Activated T-helper 1 cell treated with anti-CD3 and anti-CD28 coated beads, Interleukin-12 subunit alpha, Interleukin-12 subunit beta, Interleukin-2, Interleukin-4 antibody, amounts not matched to agents 30 ng/mL and 10 ng/mL and 1 ng/mL, durations not matched to agents 14 hours and 24 hours and 36 hours (primary cell): Measurements from ENCODE around the gene XK. TPM values are rescaled to one million over a fixed set of nuclear protein-coding genes. Genes with fewer than 3 reads are reported as not detected.

ENCODE experiments used
- DNase-seq: peaks from one replicate; pipeline ENCODE4 v3.0.0; 2021; ENCODE audit warnings: low spot score
- H3K27ac Mint-ChIP-seq: one replicate; pipeline ENCODE4 v1.8.0; 2021; ENCODE audit warnings: mild to moderate bottlenecking, mixed read lengths
- H3K27me3 Mint-ChIP-seq: one replicate; pipeline ENCODE4 v1.8.0; 2022; ENCODE audit warnings: mild to moderate bottlenecking, moderate library complexity, mixed read lengths; ENCODE audit not compliant: insufficient read depth
- H3K36me3 Mint-ChIP-seq: one replicate; pipeline ENCODE4 v1.8.0; 2021; ENCODE audit warnings: low read depth, mixed read lengths
- H3K4me1 Mint-ChIP-seq: one replicate; pipeline ENCODE4 v1.8.0; 2021; ENCODE audit warnings: low read depth, mixed read lengths
- H3K4me3 Mint-ChIP-seq: one replicate; pipeline ENCODE4 v1.8.0; 2021; ENCODE audit warnings: mild to moderate bottlenecking, moderate library complexity, mixed read lengths
- H3K9me3 Mint-ChIP-seq: one replicate; pipeline ENCODE4 v1.8.0; 2021; ENCODE audit warnings: mixed read lengths
- intact Hi-C: fragments of 100-400 bp; cut with micrococcal nuclease; formaldehyde crosslinking; loops from one replicate; pipeline ENCODE4 v1.15.1; 2024
- total RNA-seq: library from RNA; stranded (reverse); gene quantifications from 2 replicates; pipeline ENCODE4 v1.2.3, GENCODE V29; 2022

Gene XK
- total RNA-seq, 1 donor from 2014 or later, result 0.39 TPM

GRCh38 chrX:37686996-37687395, 1.4 kb downstream of the XK start:
- intact Hi-C loops, result loop anchor here (5.0 kb wide), 1 partner anchor 60 kb away; no protein-coding TSS in a partner anchor
- Mint-ChIP-seq H3K4me3 (no peak overlapping the region), H3K9me3 (no peaks in the 10 kb centered on the region), H3K27me3 (peaks cover 2% of the 10 kb centered on the region), H3K36me3 (no peaks in the 10 kb centered on the region), H3K27ac (no peak overlapping the region), H3K4me1 (no peaks in the 10 kb centered on the region)
- DNase-seq, result no peak

GRCh38 chrX:37690119-37690518, 4.5 kb downstream of the XK start:
- no peak for DNase-seq
- Mint-ChIP-seq H3K36me3 (no peaks in the 10 kb centered on the region), H3K4me3 (no peak overlapping the region), H3K27ac (no peak overlapping the region), H3K4me1 (no peaks in the 10 kb centered on the region), H3K27me3 (no peaks in the 10 kb centered on the region), H3K9me3 (no peaks in the 10 kb centered on the region)
- intact Hi-C loops, result no loop called here

DNA sequence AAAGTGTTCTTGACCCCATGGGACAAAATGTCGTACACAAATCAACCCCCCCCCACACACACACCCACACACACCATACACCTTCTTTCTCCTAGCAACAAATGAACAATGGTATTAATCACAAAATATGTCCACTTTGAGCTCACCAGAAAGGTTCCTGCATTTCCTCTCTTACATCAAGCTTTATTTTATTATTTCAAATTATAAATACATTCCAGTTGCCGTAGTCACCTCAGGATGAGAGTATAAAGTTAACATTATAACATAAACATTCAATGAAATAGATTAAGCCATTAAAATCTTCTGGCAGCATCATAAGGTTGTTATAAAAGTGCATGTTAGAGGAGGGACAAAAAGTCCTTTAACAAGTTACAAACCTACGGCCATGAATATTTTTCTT, 7.3 kb downstream of the XK start:
- H3K4me1 Mint-ChIP-seq, result no peaks in the 10 kb centered on the region
- intact Hi-C loops, result no loop called here
- H3K27me3 Mint-ChIP-seq, result no peaks in the 10 kb centered on the region
- H3K27ac Mint-ChIP-seq, result no peak overlapping the region
- no peak overlapping the region for H3K4me3 Mint-ChIP-seq
- DNase-seq, result no peak
- H3K36me3 Mint-ChIP-seq, result no peaks in the 10 kb centered on the region
- H3K9me3 Mint-ChIP-seq, result no peaks in the 10 kb centered on the region

GRCh38 chrX:37697169-37697760, 11.7 kb downstream of the XK start:
- Mint-ChIP-seq H3K9me3 (no peaks in the 10 kb centered on the region), H3K4me1 (no peaks in the 10 kb centered on the region), H3K27me3 (no peaks in the 10 kb centered on the region), H3K4me3 (no peak overlapping the region), H3K27ac (no peak overlapping the region), H3K36me3 (no peaks in the 10 kb centered on the region)
- DNase-seq, result no peak
- intact Hi-C loops, result no loop called here

DNA sequence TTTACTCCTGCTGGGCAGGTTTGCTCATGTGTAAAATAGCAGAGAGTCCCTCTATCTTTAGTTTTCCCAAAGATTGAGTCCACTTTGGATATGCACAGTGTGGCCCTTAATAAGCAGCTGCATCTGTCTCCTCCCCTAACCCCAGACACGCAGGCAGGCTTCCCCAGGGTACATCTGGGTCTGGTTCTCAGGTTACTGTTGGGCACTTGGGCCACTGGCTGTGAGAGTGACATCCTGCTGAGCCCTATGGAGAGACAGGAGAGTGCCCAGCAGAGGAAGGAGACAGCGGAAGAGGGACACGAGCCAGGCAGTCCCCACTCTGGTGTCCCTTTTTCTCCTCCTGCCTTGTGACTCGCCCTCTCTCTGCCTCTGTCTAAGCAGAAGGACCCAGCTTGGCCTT, 16.0 kb downstream of the XK start:
- Mint-ChIP-seq H3K27ac (no peak overlapping the region), H3K27me3 (no peaks in the 10 kb centered on the region), H3K4me1 (no peaks in the 10 kb centered on the region), H3K9me3 (no peaks in the 10 kb centered on the region), H3K4me3 (no peak overlapping the region), H3K36me3 (no peaks in the 10 kb centered on the region)
- DNase-seq, result no peak
- intact Hi-C loops, result no loop called here

DNA sequence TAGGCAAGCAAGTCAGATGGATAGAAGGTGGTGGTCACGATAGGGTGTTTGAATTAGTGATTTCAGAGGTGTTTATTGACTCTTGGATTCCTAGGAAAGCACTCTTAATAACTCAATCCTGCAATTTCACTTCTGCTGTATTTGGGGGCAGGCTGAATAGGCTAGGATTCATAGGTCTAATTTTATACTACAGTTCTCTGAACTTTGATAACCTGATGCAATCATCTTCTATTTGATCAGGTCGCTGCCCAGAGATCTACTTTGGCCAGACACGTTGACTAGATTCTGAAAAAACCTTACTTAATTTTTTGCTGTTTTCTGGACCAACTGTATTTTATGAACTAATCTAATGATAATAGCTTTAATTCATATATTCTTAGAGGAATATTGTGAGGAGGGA, 26.4 kb downstream of the XK start:
- intact Hi-C loops, result no loop called here
- Mint-ChIP-seq H3K27me3 (no peaks in the 10 kb centered on the region), H3K4me3 (no peak overlapping the region), H3K9me3 (no peaks in the 10 kb centered on the region), H3K4me1 (peaks cover 7% of the 10 kb centered on the region), H3K27ac (no peak overlapping the region), H3K36me3 (no peaks in the 10 kb centered on the region)
- DNase-seq, result no peak

GRCh38 chrX:37712458-37712857, 26.9 kb downstream of the XK start:
- DNase-seq, result no peak
- intact Hi-C loops, result no loop called here
- Mint-ChIP-seq H3K4me3 (no peak overlapping the region), H3K9me3 (no peaks in the 10 kb centered on the region), H3K36me3 (no peaks in the 10 kb centered on the region), H3K27ac (no peak overlapping the region), H3K27me3 (no peaks in the 10 kb centered on the region), H3K4me1 (peaks cover 7% of the 10 kb centered on the region)

- no peaks in the 10 kb centered on the region for H3K36me3 Mint-ChIP-seq
- no peak overlapping the region for H3K4me3 Mint-ChIP-seq
- intact Hi-C loops, result no loop called here
- H3K4me1 Mint-ChIP-seq, result peaks cover 7% of the 10 kb centered on the region
- H3K9me3 Mint-ChIP-seq, result peaks cover 8% of the 10 kb centered on the region
- no peak overlapping the region for H3K27ac Mint-ChIP-seq
- DNase-seq, result no peak
- peaks cover 2% of the 10 kb centered on the region for H3K27me3 Mint-ChIP-seq
Observed at GRCh38 chrX:37714479-37714878, 28.9 kb downstream of the XK start.

- DNase-seq, result no peak
- H3K4me3 Mint-ChIP-seq, result no peak overlapping the region
- peaks cover 2% of the 10 kb centered on the region for H3K27me3 Mint-ChIP-seq
- H3K9me3 Mint-ChIP-seq, result peaks cover 8% of the 10 kb centered on the region
- no peaks in the 10 kb centered on the region for H3K36me3 Mint-ChIP-seq
- H3K27ac Mint-ChIP-seq, result no peak overlapping the region
- peaks cover 7% of the 10 kb centered on the region for H3K4me1 Mint-ChIP-seq
- intact Hi-C loops, result no loop called here
Observed at GRCh38 chrX:37716602-37717001, 31.0 kb downstream of the XK start.

DNA sequence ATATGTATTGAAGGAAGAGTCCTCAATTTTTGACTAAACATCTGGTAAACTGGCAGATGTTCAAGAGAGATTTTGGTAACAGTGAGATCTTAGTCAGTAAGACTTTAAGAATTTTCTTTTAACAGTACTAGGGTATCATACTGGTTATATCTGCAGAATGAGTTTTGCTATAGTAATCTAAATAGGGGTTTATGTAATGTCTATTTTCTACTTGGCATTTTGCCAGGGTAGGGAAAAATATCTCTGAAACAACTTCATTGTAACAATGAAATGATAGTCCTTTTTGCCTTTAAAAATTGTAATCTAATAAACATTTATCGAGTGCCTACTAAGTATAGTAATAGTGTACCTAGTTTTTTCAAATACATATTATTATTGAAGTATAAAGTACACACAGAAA, 32.1 kb downstream of the XK start:
- Mint-ChIP-seq H3K4me1 (peaks cover under 1% of the 10 kb centered on the region), H3K36me3 (no peaks in the 10 kb centered on the region), H3K27me3 (peaks cover 4% of the 10 kb centered on the region), H3K27ac (no peak overlapping the region), H3K4me3 (no peak overlapping the region), H3K9me3 (peaks cover 8% of the 10 kb centered on the region)
- no peak for DNase-seq
- intact Hi-C loops, result no loop called here

DNA sequence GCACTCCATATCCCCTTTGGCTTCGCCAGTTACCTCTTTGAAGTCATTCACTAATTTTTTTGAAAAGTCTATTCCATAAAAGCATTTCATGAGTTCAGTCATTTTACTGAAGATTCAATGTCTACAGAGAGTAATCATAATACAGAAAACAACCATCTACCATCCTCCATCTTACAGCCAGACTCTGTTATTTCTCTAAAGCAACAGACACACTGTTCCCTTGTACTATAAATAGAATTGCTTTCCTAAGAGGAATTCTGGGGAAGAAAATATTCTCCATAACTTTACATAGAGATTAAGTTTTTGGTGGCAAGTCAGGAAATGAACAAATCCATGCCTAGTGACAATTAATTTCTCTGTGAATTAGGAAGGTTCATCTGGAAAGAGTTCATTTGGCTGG, 37.0 kb downstream of the XK start:
- Mint-ChIP-seq H3K4me1 (no peaks in the 10 kb centered on the region), H3K27me3 (peaks cover 8% of the 10 kb centered on the region), H3K36me3 (no peaks in the 10 kb centered on the region), H3K4me3 (no peak overlapping the region), H3K27ac (no peak overlapping the region), H3K9me3 (peaks cover 8% of the 10 kb centered on the region)
- DNase-seq, result no peak
- intact Hi-C loops, result no loop called here

DNA sequence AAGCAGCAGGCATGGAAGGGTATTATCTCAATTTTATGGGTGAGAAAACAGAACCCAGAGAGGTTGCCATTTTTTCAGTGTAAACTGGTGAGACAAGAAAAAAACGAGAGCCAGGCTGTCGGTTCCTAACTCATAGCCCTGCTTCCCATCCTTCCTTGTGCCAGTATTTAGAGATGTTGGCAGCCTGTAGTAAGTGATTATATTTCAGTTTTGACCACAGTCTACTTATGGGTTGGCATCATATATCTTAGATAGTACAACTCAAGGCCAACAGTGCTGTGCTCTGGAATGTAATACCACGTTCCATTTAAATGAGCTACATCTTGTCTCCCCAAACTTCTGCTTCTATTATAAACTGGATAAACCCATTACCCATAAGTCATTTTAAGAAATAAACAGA, 40.8 kb downstream of the XK start:
- intact Hi-C loops, result no loop called here
- DNase-seq, result no peak
- Mint-ChIP-seq H3K36me3 (no peaks in the 10 kb centered on the region), H3K27me3 (peaks cover 6% of the 10 kb centered on the region), H3K4me1 (no peaks in the 10 kb centered on the region), H3K4me3 (no peak overlapping the region), H3K27ac (no peak overlapping the region), H3K9me3 (no peaks in the 10 kb centered on the region)

GRCh38 chrX:37745354-37745753, 59.8 kb downstream of the XK start:
- H3K9me3 Mint-ChIP-seq, result no peaks in the 10 kb centered on the region
- intact Hi-C loops, result loop anchor here (1.0 to 10.0 kb wide), 5 partner anchors 58 to 1059 kb away; partner anchors contain the start of genes MID1IP1, RPGR and XK
- peaks cover 12% of the 10 kb centered on the region for H3K27me3 Mint-ChIP-seq
- H3K4me1 Mint-ChIP-seq, result peaks cover 26% of the 10 kb centered on the region
- DNase-seq, result peak; percentile 47
- peak overlapping the region; percentile 78 for H3K27ac Mint-ChIP-seq
- no peaks in the 10 kb centered on the region for H3K36me3 Mint-ChIP-seq
- no peak overlapping the region for H3K4me3 Mint-ChIP-seq

DNA sequence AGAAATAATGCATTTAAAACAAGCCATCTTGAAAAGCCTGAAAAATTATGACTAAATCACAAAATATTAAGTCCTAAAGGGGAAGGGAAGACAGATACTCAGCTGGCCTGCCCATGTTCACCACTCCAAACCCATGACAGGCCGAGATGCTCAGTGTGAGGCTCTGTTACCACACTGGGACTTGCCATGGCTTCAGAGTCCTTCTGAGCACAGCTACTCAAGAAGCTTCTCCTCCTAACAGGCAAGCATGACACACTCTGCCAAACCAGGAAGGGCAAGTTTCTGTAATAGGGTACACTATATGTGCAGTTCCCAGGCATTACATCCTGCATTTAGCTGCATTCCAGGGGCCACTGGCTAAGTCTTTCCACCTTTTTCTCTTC, 60.2 kb downstream of the XK start:
- H3K9me3 Mint-ChIP-seq, result no peaks in the 10 kb centered on the region
- H3K27me3 Mint-ChIP-seq, result peaks cover 12% of the 10 kb centered on the region
- intact Hi-C loops, result loop anchor here (1.0 to 10.0 kb wide), 9 partner anchors 9 to 1059 kb away; partner anchors contain the start of genes DYNLT3, MID1IP1, RPGR and XK
- H3K27ac Mint-ChIP-seq, result peak overlapping the region; percentile 78
- no peak for DNase-seq
- peaks cover 26% of the 10 kb centered on the region for H3K4me1 Mint-ChIP-seq
- no peak overlapping the region for H3K4me3 Mint-ChIP-seq
- no peaks in the 10 kb centered on the region for H3K36me3 Mint-ChIP-seq
